Stimulated activated CD8-positive, alpha-beta memory T cell treated with anti-CD3 and anti-CD28 coated beads, Interleukin-4, amount 100 ng/mL, for 24 hours (primary cell): ENCODE data around the gene SLC5A10.
"Not testable (repeated sequence)": the region's sequence is repeated elsewhere in the genome, so short reads cannot be mapped to it uniquely, and the experiment has no call there.

Experiments used
- DNase-seq: peaks from one replicate; pipeline ENCODE4 v3.0.0-alpha.2; 2020; ENCODE audit warnings: low read depth

SLC5A10 gene

GRCh38 chr17:18951941-18952842 lies at the start of gene SLC5A10:
Gene SLC5A10 (plus strand): TSS chr17:18952165. CDS start chr17:18952206, 41 bp downstream.
- no peak for DNase-seq

- no peak for DNase-seq
These were observed 47.5 kb upstream of the SLC5A10 start for GRCh38 chr17:18904482-18904881.

- DNase-seq, result no peak
These were observed 46.7 kb upstream of the SLC5A10 start for GRCh38 chr17:18905226-18905625.

- DNase-seq, result no peak
These were observed 41.6 kb upstream of the SLC5A10 start for GRCh38 chr17:18910326-18910725.

- no peak for DNase-seq
These were observed 41.1 kb upstream of the SLC5A10 start for GRCh38 chr17:18910881-18911280.

- no peak for DNase-seq
These were observed 35.0 kb upstream of the SLC5A10 start for GRCh38 chr17:18916816-18917500.

- no peak for DNase-seq
These were observed 34.4 kb upstream of the SLC5A10 start for GRCh38 chr17:18917506-18918032.

GRCh38 chr17:18919963-18920362 lies 32.0 kb upstream of the SLC5A10 start:
- no peak for DNase-seq

GRCh38 chr17:18920911-18921441 lies 31.0 kb upstream of the SLC5A10 start:
- no peak for DNase-seq

GRCh38 chr17:18921485-18921884 lies 30.5 kb upstream of the SLC5A10 start:
- no peak for DNase-seq

GRCh38 chr17:18921912-18922451 lies 30.0 kb upstream of the SLC5A10 start:
- no peak for DNase-seq

GRCh38 chr17:18922596-18922995 lies 29.4 kb upstream of the SLC5A10 start:
- not testable (repeated sequence) for DNase-seq

- DNase-seq, result no peak
These were observed 26.8 kb upstream of the SLC5A10 start for GRCh38 chr17:18925187-18925586.

- no peak for DNase-seq
These were observed 23.3 kb upstream of the SLC5A10 start for GRCh38 chr17:18928628-18929125.

GRCh38 chr17:18932360-18933055 lies 19.5 kb upstream of the SLC5A10 start:
- no peak for DNase-seq

GRCh38 chr17:18933102-18934058 lies 18.6 kb upstream of the SLC5A10 start:
- no peak for DNase-seq

- DNase-seq, result no peak
These were observed 13.8 kb upstream of the SLC5A10 start for GRCh38 chr17:18937981-18938691.

GRCh38 chr17:18938692-18939023 lies 13.3 kb upstream of the SLC5A10 start:
- no peak for DNase-seq

- no peak for DNase-seq
These were observed 7.3 kb upstream of the SLC5A10 start for GRCh38 chr17:18944646-18945045.

- no peak for DNase-seq
These were observed 5.4 kb upstream of the SLC5A10 start for GRCh38 chr17:18946536-18946935.
